H1 (cell line): Measurements from ENCODE around the gene NCEH1. TPM values are rescaled to one million over a fixed set of nuclear protein-coding genes. Genes with fewer than 3 reads are reported as not detected.

Experiments
- JUN ChIP-seq: IDR thresholded peaks from 2 replicates; pipeline ENCODE4 v1.6.1; 2011; ENCODE audit warnings: low read depth, mild to moderate bottlenecking, improper control_type of control experiment, low read length
- polyA plus RNA-seq, 7 experiments: library from polyadenylated mRNA; depleted of rRNA in 3 of 7; stranded (reverse) in 5 of 7; unstranded in 2 of 7; fragments of >200 nt in 5 of 7; fragments of 200-250 nt in 2 of 7; gene quantifications; 1 replicate in 5 of 7; 2 replicates in 1 of 7; 4 replicates in 1 of 7; pipeline versions ENCODE4 v1.2.1 to v1.2.3, GENCODE V29; 2011 to 2013; ENCODE audit warnings: missing spikeins in 2 of 7, mixed read lengths in 2 of 7
- total RNA-seq: library from RNA; stranded (reverse); fragmentation: NEBNext Ultra II Directional; extraction: Animal tissue kit (Norgen Biotek cat#: 25700); gene quantifications from 2 replicates; pipeline ENCODE4 v1.2.1, GENCODE V29; 2021

The NCEH1 gene
- total and polyA plus RNA-seq, 2 of the 8 experiments (the other 6 are each of a cell fraction or from before 2014, with no cell fraction given) = 2.2 to 6.4 TPM

DNA sequence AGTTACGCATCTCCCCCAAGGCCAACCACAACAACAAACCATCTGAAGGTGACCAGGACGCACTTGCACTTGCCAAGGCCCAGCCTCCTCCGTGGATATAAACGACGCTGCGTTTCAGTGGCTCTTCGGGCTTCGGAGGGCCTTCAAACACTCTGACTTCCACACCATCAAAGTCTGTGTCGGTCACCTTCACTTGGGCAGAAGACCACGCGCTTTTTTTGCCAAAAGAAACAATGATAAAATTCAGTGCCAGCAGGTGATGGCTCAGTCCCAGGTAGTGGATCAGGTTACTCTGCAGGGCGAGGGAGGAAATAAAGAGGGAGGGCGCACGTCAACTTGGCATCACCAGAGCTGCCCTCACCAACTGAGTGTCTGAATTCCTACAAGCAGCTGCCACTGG is 63.0 kb downstream of the NCEH1 start (continued):
- TF ChIP-seq JUN = no peak
